GM21423 (cell line): ENCODE measurements around the gene DENND1C.

Experiments used
- ATAC-seq: cut with Tn5 transposase; IDR thresholded peaks from one replicate; pipeline ENCODE4 v1.9.1; 2021; ENCODE audit warnings: mild to moderate bottlenecking, moderate library complexity; ENCODE audit not compliant: unreplicated experiment

Gene DENND1C, protein sequence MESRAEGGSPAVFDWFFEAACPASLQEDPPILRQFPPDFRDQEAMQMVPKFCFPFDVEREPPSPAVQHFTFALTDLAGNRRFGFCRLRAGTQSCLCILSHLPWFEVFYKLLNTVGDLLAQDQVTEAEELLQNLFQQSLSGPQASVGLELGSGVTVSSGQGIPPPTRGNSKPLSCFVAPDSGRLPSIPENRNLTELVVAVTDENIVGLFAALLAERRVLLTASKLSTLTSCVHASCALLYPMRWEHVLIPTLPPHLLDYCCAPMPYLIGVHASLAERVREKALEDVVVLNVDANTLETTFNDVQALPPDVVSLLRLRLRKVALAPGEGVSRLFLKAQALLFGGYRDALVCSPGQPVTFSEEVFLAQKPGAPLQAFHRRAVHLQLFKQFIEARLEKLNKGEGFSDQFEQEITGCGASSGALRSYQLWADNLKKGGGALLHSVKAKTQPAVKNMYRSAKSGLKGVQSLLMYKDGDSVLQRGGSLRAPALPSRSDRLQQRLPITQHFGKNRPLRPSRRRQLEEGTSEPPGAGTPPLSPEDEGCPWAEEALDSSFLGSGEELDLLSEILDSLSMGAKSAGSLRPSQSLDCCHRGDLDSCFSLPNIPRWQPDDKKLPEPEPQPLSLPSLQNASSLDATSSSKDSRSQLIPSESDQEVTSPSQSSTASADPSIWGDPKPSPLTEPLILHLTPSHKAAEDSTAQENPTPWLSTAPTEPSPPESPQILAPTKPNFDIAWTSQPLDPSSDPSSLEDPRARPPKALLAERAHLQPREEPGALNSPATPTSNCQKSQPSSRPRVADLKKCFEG

DNA sequence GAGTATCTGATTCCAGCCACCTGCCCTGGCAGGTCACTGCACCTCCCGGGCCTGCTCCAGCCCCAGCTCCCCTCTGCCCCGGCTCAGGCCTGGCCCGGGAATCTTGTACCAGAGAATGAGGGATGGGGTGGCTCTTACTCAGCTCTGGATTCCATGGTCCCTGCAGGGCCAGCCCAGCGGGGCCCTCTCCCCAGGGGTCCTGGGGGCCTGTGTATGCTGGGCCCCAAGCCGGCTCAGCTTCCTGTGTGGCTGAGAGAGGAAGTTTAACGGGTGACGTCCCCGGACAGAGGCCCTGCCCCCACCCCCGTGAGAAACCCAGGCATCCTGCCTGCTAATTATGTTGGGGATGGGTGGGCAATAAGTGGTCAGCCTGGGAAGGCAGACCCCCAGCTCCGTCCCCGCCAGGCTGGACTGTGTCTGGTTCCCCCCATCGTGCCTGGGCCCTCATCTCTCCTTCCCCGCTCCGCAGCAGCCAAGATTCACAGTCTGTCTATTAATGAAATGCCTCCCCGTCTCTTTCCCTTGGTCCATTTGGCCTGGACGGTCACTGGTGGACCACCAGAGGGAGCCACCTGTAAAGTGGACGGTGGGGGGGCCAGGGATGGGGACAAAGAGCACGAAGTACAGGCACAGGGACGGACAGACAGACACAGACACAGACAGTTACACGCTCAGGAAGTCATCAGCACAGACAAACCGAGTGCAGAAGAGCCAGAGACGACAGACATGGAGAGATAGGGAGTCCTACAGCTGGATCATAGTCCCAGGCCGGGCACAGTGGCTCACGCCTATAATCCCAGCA is at the start of gene DENND1C:
DENND1C (minus strand) TSS at position 247 of the 802 bp plus-strand sequence; CDS start at position 155, 92 bp downstream.
- peak; percentile 55 for ATAC-seq

DNA sequence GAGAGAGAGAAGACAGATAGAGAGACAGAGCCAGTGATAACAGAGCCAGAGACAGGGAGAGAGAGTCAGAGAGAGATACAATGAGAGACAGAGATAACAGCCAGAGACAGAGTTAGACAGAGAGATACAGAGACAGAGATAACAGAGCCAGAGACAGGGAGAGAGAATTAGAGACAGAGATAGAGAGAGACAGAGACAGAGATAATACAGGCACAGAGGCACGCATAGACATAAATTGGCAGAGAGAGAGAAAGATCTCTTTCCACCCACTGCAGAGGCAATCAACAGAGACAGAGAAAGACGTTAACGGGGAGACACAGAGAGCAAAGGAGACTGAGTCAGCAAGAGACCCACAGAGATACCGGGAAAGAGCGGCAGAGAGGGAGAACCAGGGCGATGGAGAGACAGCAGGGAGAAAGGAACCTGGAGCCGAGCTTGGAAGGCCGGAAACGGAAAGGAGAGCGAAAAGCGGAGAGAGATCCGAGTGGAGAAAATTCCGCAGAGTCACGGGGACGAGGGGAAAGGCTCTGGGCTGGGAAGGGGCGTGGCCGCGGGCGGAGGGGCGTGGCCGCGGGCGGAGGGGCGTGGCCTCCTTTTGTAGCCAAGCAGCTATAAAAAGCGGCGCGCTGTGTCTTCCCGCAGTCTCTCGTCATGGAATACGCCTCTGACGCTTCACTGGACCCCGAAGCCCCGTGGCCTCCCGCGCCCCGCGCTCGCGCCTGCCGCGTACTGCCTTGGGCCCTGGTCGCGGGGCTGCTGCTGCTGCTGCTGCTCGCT is 49.0 kb upstream of the DENND1C start, which contains the start of gene TNFSF9:
TNFSF9 (plus strand) TSS at position 641 of the 777 bp plus-strand sequence; CDS start at position 652, 11 bp downstream.
- ATAC-seq = peak; percentile 36

DNA sequence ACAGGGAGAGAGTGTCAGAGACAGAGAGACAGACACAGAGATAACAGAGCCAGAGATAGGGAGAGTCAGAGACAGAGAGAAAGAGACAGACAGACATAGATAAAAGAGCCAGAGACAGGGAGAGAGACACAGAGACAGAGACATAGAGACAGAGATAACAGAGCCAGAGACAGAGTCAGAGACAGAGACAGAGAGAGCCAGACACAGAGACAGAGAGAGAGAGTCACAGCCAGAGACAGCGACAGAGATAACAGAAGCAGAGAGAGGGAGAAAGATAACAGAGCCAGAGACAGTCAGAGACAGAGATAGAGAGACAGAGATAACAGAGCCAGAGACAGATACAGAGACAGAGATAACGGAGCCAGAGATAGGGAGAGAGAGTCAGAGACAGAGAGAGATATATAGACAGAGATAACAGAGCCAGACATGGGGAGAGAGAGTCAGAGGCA is 48.4 kb upstream of the DENND1C start:
- ATAC-seq = no peak

DNA sequence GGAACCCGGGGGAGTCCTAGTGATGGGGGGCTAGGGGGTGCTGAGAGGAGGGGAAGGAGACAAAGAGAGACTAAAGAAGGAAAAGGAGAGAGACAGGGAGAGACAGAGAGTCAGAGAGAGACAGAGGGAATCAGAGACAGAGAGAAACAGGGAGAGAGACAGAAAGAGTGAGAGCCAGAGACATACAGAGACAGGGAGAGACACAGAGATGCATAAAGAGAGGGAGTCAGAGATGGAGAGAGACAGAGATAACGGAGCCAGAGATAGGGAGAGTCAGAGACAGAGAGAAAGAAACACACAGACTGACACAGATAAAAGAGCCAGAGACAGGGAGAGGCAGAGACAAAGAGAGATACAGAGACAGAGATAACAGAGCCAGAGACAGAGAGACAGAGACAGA is 47.8 kb upstream of the DENND1C start:
- ATAC-seq = no peak

DNA sequence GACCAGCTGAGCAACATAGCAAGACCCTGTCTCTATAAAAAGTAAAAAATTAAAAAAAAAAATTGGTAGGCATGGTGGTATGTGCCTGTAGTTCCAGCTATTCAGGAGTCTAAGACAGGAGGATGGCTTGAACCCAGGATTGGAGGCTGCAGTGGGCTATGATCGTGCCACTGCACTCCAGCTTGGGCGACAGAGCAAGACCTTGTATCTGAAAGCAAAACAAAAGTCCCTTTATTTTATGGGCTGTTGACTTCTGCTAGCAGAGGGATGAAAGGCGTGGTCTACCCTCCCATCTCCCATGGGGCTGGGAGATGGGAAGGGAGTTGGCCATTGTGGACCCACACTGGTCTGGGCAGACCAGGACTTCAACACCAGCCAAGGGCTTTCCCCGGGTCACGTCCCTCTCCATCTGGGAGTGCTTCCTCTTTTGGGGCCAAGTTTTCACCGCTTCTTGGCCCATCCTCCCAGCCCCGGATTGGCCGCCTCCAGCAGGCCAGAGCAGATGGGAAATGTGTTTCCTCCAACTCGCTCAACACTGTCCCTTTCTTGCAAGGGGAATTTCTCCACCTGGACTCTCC is 47.0 kb upstream of the DENND1C start:
- ATAC-seq = no peak

DNA sequence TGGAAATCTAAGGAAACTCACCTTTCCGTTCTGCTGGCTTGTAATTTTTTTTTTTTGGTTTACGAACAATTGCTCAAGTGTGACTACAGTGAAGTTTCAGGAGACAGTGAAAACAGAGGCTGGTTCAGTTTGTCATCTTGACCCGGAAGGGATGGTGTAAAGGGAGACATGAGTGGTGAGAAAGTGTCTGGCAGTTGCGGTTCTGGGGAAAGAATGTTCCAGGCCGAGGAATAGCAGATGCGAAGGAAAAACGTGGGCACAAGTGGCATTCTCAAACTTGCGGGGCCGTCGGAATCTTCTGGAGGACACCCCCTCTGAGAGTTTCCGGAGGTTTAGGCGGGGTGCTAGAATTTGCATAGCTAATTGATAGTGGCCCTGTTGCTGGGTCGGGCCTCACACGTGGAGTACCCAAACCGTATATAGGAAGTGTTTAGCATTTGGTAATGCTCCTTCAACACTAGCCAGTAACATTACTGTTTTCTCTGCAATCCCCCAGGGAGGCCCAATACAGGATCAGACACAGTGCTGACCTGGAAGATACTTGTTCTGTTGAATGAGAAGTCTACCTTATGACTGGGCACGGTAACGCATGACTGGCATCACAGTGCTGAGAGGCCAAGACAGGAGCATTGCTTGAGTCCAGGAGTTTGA is 46.4 kb upstream of the DENND1C start:
- ATAC-seq = peak; percentile 50

DNA sequence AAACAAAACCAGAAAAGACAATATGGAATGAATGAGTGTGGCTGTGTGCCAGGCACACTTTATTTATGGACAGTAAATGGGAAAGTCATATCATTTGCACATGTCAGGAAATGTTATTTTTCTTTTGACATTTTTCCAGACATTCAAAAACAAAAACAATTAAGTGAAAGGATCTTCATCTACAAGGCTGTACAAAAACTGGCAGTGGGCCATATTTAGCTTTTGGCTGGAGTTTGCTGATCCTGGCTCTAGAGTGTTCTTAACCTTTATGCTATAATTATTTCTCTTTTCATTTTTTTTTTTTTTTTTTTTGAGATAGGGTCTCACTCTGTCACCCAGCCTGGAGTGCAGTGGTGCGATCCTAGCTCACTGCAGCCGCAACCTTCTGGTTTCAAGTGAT is 42.7 kb upstream of the DENND1C start:
- no peak for ATAC-seq

DNA sequence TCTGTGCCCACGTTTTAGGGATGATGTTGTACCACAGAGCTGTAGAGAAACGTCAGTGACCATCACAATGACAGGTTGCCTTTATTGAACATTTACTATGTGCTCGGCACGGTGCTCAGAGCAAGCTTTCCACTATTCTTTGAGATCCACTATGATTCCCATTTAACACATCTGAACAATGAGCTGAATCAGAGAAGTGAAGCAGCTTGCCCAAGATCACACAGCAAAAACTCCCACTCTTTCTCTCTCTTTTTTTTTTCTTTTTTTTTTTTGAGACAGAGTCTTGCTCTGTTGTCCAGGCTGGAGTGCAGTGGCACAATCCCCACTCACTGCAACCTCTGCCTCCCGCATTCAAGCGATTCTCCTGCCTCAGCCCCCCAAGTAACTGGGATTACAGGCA is 41.1 kb upstream of the DENND1C start:
- ATAC-seq = no peak

DNA sequence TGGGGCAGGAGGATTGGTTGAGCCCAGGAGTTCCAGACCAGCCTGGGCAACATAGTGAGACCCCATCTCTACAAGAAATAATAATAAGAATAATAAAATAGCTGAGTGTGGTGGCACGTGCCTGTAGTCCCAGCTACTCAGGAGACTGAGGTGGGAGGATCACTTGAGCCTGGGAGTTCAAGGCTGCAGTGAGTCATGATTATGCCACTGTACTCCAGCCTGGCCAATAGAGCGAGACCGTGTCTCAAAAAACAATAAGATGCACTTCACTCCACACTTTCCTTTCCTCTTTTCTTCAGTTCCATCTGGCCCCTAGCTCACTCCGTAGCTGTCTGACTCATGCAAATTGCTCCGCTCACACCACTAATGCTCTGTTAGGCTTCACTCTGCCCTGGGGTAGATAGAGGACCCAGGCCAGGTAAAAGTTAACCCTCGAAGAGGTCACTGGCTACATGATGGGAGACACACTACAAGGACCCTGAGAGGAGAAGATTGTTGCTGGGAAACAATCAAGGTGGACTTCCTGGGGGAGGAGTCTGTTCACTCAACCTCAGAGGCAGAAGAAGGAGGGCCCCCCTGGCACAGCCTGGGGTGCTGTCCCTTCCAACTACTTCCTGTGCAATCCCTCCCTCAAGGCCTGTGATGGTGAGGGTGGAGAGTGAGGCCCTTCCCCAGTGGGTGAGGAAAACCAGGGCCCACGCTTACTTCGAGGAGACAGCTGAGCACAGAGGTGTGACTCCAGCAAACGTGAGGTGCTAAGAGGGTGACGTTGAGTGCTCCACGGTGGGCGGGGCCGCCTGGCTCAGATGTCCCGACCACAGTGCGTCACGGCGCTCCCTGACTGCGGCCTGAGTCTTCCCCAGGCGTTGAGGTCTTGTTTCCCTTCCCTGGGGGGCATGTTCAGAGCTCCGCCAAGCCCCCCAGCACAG is 40.4 kb upstream of the DENND1C start:
- ATAC-seq = peak; percentile 40

DNA sequence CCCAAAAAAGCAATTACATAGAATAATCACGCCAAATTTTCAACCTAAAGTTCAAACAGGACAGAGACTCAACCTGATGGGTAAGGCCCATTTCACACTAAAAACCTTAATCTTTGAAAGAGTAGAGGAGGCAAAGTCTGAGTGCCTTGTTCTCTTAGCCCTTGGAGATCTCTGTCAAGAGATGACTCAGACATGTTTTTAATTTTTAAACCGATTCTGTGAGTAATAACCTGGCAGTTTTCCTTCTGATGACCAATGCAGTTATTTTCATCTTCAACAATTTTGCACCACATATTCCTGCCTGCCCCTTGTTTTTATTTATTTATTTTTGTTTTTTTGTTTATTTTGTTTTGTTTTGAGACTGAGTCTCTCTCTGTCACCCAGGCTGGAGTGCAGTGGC is 37.7 kb upstream of the DENND1C start:
- ATAC-seq = no peak

DNA sequence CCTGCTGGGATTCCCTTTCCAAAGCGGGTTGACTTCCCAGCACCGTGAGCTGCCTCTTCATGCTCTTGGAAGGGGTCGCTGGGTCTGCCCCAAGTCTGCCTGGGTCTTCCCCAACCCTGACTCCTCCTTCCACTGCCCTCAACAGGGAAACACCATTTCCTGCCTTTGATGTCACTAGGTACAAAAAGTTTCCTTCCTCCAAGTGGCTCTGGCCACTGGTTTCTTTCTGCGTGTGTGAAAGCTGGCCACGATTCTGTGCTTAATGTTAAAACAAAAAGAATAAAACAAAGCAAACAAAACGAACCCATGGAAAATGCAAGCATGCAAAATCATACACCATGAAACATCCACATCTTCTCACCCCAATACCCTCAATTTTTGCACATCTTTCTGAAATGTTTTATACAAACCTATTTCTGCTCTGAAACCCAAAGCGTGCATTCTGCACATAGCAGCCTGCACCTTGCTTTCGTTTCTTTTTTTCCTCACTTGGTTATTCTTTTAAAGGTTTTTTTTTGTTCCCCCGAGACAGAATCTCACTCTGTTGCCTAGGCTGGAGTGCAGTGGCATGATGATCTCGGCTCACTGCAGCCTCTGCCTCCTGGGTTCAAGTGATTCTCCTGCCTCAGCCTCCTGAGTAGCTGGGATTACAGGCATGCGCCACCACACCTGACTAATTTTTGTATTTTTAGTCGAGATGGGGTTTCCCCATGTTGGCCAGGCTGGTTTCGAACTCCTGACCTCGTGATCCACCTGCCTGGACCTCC is 36.7 kb upstream of the DENND1C start:
- ATAC-seq = peak; percentile 28

DNA sequence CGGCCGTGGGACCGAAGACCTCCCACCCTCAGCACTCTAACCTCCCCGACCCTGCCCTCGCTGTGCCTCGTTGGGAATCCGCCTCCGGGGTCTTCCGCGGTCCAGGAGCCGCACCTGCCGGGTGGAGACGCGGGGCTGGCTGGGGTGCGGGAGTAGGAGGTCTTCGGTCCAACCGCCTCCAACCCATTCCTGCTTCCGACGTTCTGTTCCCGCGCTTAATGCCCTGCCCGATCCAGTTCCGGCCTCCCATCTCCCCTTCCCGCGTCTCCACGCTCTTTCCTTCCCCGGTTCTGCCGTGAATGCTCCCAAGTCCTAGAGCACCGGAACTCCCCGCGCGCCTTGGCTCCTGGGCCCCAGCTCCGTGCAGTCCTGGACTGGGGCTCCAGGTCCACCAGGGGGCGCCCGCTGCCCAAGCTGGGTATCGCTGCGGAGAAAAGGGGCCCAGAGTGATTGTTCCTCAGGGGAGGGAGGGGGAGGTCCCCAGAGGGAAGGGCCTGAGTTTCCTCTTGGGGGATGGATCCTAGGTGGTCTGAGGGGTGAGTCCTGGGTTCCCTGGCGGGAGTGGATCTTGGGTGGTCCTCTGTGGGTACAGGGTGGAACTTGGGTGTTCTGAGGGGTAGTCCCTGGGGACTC is 35.2 kb upstream of the DENND1C start:
- peak; percentile 49 for ATAC-seq

DNA sequence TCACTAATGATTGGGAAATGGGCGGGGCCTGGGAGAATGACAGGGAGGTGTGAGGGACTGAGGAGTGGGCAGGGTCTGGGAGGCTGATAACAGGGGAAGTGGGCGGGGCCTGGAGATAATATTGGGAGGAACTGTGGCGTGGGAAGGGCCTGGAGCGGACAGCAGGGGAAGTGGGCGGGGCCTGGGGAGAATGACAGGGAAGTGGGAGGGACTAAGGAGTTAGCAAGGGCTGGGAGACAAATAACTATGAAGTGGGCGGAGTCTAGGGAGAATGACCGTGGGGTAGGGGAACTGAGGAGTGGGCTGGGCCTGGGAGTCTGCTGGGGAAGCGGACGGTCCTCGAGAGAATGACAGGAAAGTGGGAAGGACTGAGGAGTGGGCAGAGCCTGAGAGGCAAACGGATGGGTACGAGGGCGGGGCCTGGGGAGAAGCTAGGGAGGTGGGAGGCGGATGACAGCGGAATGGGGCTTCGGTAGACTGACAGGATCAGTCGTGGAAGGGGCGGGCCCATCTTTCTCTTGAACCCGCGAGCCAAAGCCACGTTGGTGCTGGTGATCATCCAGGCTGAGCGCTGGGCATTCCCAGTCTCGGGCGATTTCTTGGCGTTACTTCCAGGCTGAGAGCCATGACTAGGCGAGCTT is 34.6 kb upstream of the DENND1C start:
- peak; percentile 36 for ATAC-seq

DNA sequence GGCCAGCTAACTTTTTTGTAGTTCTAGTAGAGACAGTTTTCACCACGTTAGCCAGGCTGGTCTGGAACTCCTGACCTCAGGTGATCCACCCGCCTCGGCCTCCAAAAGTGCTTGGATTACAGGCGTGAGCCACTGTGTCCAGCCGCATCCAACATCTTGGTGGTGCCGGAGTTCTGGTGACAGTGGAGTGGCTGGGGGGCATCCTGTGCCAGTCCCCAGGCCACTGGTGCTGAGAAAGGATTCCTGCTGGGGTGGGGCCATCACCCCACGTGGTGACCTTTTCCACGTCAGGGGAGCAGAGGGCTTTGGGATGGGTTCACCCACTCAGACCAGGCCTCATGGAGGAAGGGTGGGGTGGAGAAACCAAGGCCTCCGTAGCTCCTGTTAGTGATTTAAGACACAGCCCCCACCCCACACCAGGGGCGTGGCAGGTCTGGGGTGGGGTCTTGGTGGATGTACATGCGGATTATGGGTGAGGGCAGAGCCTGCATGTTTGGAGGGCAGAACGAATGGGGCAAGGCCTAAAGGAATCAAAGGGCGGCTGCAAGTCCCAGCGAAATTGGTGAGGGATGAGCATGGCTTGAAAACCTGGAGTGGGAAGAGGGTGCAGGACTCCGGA is 33.4 kb upstream of the DENND1C start:
- no peak for ATAC-seq

DNA sequence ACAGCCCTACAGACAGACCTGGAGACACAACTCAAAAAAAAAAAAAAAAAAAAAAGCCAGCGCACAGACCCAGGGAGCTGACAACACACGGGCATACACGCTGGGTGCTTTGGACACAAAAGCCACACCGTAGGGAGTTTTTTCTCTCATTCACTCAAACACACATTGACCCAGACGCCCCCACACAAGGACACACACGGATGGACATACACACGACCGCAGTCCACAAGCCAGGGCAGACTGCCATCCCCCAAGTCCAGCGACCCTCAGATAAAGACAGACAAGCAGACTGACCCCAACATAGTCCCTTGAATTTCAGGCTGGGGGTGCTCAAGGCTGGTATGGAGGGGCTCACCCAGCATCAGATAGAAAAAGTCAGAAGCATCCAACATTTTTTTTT is 32.5 kb upstream of the DENND1C start:
- no peak for ATAC-seq

DNA sequence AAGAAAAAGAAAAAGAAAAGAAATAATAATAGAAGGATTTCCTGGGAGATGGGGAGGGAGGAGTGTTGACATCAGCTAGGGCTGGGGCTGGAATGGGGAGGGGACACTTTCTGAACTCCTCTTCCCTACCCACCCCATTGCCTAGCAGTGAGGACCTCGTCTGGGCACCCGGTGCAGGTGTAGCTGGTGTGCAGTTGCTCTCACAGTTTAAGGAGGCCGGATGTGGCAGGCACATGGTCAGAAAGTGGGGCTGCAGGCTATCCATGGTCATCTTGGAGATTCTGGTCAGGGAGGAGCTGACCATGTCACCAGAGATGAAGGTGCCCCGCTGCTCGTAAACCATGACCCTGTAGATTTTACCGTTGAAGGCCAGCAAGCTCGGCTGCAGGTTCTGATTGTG is 29.0 kb upstream of the DENND1C start:
- ATAC-seq = no peak
